IMR-90 (cell line): ENCODE measurements around the gene KCNT1. TPM values are rescaled to one million over a fixed set of nuclear protein-coding genes. Genes with fewer than 3 reads are reported as not detected.

Source experiments
- ATAC-seq: fragments of 200-7000 bp; cut with Tn5 transposase; 2 replicates; pipeline ENCODE4 v1.9.1; 2020; ENCODE audit warnings: low read depth, mild to moderate bottlenecking, moderate library complexity
- BruUV-seq: library from RNA; stranded (reverse); fragments of 400-500 nt; replicated peaks from 2 replicates; lab custom pipeline; 2021; lab: Mats Ljungman, UMichigan
- CTCF ChIA-PET: fragments of 300-600 bp; formaldehyde crosslinking; extraction: SDS; loops from one replicate; lab custom pipeline; 2021; ENCODE audit warnings: antibody characterized with exemption; lab: Yijun Ruan, JAX
- POLR2A ChIA-PET: fragments of 300-600 bp; sonication (Branson Sonifier 250); formaldehyde crosslinking; loops from one replicate; lab custom pipeline; 2022; ENCODE audit warnings: antibody characterized with exemption; ENCODE audit not compliant: unreplicated experiment; lab: Charles Lee
- DNase-seq: peaks from one replicate; pipeline ENCODE4 v3.0.0; 2013
- H2AFZ ChIP-seq: replicated peaks from 2 replicates; pipeline ENCODE3; 2013; ENCODE audit warnings: low read length, mild to moderate bottlenecking; ENCODE audit not compliant: poor library complexity
- H2AK5ac ChIP-seq: 2 replicates; pipeline ENCODE4 v1.6.1; 2013; ENCODE audit warnings: low read depth, low read length, inconsistent platforms
- H2AK9ac ChIP-seq: replicated peaks from 2 replicates; pipeline ENCODE3; 2013; ENCODE audit warnings: mild to moderate bottlenecking, low read depth, low read length, moderate library complexity; ENCODE audit not compliant: poor library complexity
- H2BK120ac ChIP-seq: 2 replicates; pipeline ENCODE4 v1.6.1; 2013; ENCODE audit warnings: low read depth, low read length, inconsistent platforms
- H2BK15ac ChIP-seq: 3 replicates; pipeline ENCODE4 v1.6.1; 2013; ENCODE audit warnings: low read depth, low read length, inconsistent platforms
- H2BK20ac ChIP-seq: 2 replicates; pipeline ENCODE4 v1.6.1; 2013; ENCODE audit warnings: low read depth, mild to moderate bottlenecking, inconsistent platforms, low read length, moderate library complexity
- H2BK5ac ChIP-seq: 2 replicates; pipeline ENCODE4 v1.6.1; 2013; ENCODE audit warnings: mild to moderate bottlenecking, low read depth, low read length, inconsistent platforms; ENCODE audit not compliant: poor library complexity, severe bottlenecking
- H3K14ac ChIP-seq: replicated peaks from 2 replicates; pipeline ENCODE4 v1.6.1; 2013; ENCODE audit warnings: low read depth, low read length, inconsistent platforms
- H3K18ac ChIP-seq: 2 replicates; pipeline ENCODE4 v1.6.1; 2013; ENCODE audit warnings: low read depth, low read length, control low read depth
- H3K23ac ChIP-seq: 2 replicates; pipeline ENCODE4 v1.6.1; 2013; ENCODE audit warnings: low read depth, low read length, inconsistent platforms
- H3K27ac ChIP-seq: 2 replicates; pipeline ENCODE4 v1.5.1; 2013; ENCODE audit warnings: mild to moderate bottlenecking, control low read depth, low read length; ENCODE audit not compliant: insufficient read depth
- H3K27me3 ChIP-seq: 2 replicates; pipeline ENCODE4 v1.6.1; 2013; ENCODE audit warnings: low read length; ENCODE audit not compliant: control insufficient read depth, insufficient read depth
- H3K36me3 ChIP-seq: 2 replicates; pipeline ENCODE4 v1.6.1; 2013; ENCODE audit warnings: low read length, mixed read lengths; ENCODE audit not compliant: control insufficient read depth, insufficient read depth
- H3K4ac ChIP-seq: 2 replicates; pipeline ENCODE4 v1.6.1; 2013; ENCODE audit warnings: low read depth, low read length, inconsistent platforms
- H3K4me1 ChIP-seq: 2 replicates; pipeline ENCODE4 v1.6.1; 2013; ENCODE audit warnings: low read length, mixed read lengths; ENCODE audit not compliant: control insufficient read depth, insufficient read depth
- H3K4me2 ChIP-seq: 2 replicates; pipeline ENCODE4 v1.6.1; 2013; ENCODE audit warnings: low read depth, mild to moderate bottlenecking, control low read depth, low read length, moderate library complexity
- H3K4me3 ChIP-seq: 2 replicates; pipeline ENCODE4 v1.5.1; 2013; ENCODE audit warnings: low read depth, mild to moderate bottlenecking, control low read depth, low read length, moderate library complexity; ENCODE audit not compliant: insufficient read depth
- H3K56ac ChIP-seq: 2 replicates; pipeline ENCODE4 v1.6.1; 2013; ENCODE audit warnings: low read length, inconsistent platforms; ENCODE audit not compliant: insufficient read depth; ENCODE audit errors: extremely low read depth
- H3K79me1 ChIP-seq, 2 experiments: 2 replicates each; pipeline ENCODE4 v1.6.1; 2013; ENCODE audit warnings: low read length in 2 of 2, inconsistent platforms in 1 of 2, low read depth in 1 of 2
- H3K9ac ChIP-seq: 2 replicates; pipeline ENCODE4 v1.6.1; 2013; ENCODE audit warnings: low read depth, low read length, control low read depth
- H3K9me1 ChIP-seq: 2 replicates; pipeline ENCODE4 v1.6.1; 2013; ENCODE audit warnings: low read length, inconsistent platforms; ENCODE audit not compliant: insufficient read depth
- H3K9me3 ChIP-seq: 2 replicates; pipeline ENCODE4 v1.6.1; 2013; ENCODE audit warnings: low read length; ENCODE audit not compliant: control insufficient read depth, insufficient read depth
- H4K20me1 ChIP-seq: 2 replicates; pipeline ENCODE4 v1.6.1; 2013; ENCODE audit warnings: low read length, inconsistent platforms; ENCODE audit not compliant: insufficient read depth
- H4K5ac ChIP-seq: 2 replicates; pipeline ENCODE4 v1.6.1; 2013; ENCODE audit warnings: mild to moderate bottlenecking, low read depth, low read length, control low read depth
- H4K8ac ChIP-seq, 2 experiments: 2 replicates each; pipeline ENCODE4 v1.6.1; 2013; ENCODE audit warnings: low read depth in 2 of 2, low read length in 2 of 2, control low read depth in 1 of 2, inconsistent platforms in 1 of 2
- H4K91ac ChIP-seq: 2 replicates; pipeline ENCODE4 v1.6.1; 2013; ENCODE audit warnings: low read depth, low read length, inconsistent platforms; ENCODE audit not compliant: insufficient read depth
- CHD1 ChIP-seq: IDR thresholded peaks from 2 replicates; pipeline ENCODE4 v1.6.1; 2012; ENCODE audit warnings: low read depth, low read length, improper control_type of control experiment
- POLR2A ChIP-seq: IDR thresholded peaks from 2 replicates; pipeline ENCODE4 v1.6.1; 2012; ENCODE audit warnings: mild to moderate bottlenecking, low read depth, low read length
- WGBS, 2 experiments: methylation state at CpG; one replicate each; pipeline versions ENCODE4 v1.1.5 to v1.1.7; 2013; ENCODE audit warnings: missing lambda C conversion rate in 2 of 2; ENCODE audit not compliant: insufficient read length in 1 of 2; ENCODE audit errors: extremely low coverage in 2 of 2; 5-methylcytosine and 5-hydroxymethylcytosine counted together
- dilution Hi-C: fragments of 300-500 bp; cut with HindIII; formaldehyde crosslinking; loops from one replicate; pipeline ENCODE4 v1.14.3; 2018; ENCODE audit warnings: low sequenced_read_pairs; ENCODE audit not compliant: unreplicated experiment
- in situ Hi-C: fragments of 300-500 bp; cut with MboI; formaldehyde crosslinking; loops from 3 replicates; pipeline ENCODE4 v1.14.3; 2019; ENCODE audit warnings: low sequenced_read_pairs, inconsistent platforms, mixed read lengths
- intact Hi-C: fragments of 100-400 bp; cut with micrococcal nuclease; formaldehyde crosslinking; loops from 2 replicates; pipeline ENCODE4 v1.10.0; 2022
- polyA plus RNA-seq, 3 experiments: library from polyadenylated mRNA; depleted of rRNA; stranded (reverse); fragments of >200 nt; gene quantifications; 2 replicates each; pipeline ENCODE4 v1.2.3, GENCODE V29; 2012; ENCODE audit warnings: low replicate concordance in 1 of 3
- total RNA-seq: library from RNA; depleted of rRNA; stranded (reverse); fragments of >200 nt; gene quantifications from 2 replicates; pipeline ENCODE4 v1.2.3, GENCODE V29; 2012

KCNT1 gene
- total and polyA plus RNA-seq, 2 of the 4 experiments (the other 2 are of a cell fraction): not detected

DNA sequence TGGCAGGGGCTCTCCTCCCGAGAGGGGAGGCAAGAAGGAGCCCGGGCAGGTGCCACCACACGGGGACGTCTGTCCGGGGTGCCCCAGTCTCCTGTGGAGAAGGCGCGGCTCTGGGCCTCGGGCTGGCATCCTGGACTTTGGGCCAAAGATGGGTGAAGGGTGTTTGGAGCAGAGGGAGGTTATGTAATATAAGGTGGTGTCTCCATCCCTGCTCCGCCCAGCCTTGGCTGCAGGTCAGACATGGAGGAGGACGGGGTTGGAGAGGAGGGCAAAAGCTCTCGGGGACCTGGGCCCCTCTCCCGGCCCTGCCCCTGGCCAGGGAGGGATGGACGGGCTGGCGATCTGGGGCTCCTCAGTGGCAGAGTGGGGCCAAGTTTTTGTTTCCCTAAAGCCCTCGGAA is 1.5 kb upstream of the KCNT1 start:
- BruUV-seq: no TSS peak
- CTCF ChIA-PET: no interaction called here
- no peaks in the 10 kb centered on the region for H3K36me3 ChIP-seq
- H3K18ac ChIP-seq: no peak overlapping the region
- H3K9ac ChIP-seq: no peak overlapping the region
- no peak overlapping the region for H2BK5ac ChIP-seq
- H4K91ac ChIP-seq: no peak overlapping the region
- H3K4ac ChIP-seq: no peak overlapping the region
- dilution Hi-C loops (no loop called here), in situ Hi-C loops (loop anchor here (10.0 kb wide), 1 partner anchor 424 kb away; no protein-coding TSS in a partner anchor), intact Hi-C loops (loop anchor here (5.0 kb wide), 1 partner anchor 262 kb away; the partner anchor contains the start of gene UBAC1)
- DNase-seq: no peak
- no peak overlapping the region for H2AK9ac ChIP-seq
- TF ChIP-seq POLR2A (no peak), CHD1 (no peak)
- H3K4me2 ChIP-seq: no peak overlapping the region
- no peak for ATAC-seq
- peaks cover 1% of the 10 kb centered on the region; the same call in 1 of the 2 replicates for H3K4me1 ChIP-seq
- no peak overlapping the region for H2AK5ac ChIP-seq
- H3K79me1 ChIP-seq: no peaks in the 10 kb centered on the region
- no peak overlapping the region for H2BK20ac ChIP-seq
- no peak overlapping the region for H4K8ac ChIP-seq
- H2AFZ ChIP-seq: no peak overlapping the region
- H3K27ac ChIP-seq: no peak overlapping the region
- POLR2A ChIA-PET: no interaction called here
- H3K14ac ChIP-seq: no peak overlapping the region
- H4K20me1 ChIP-seq: no peaks in the 10 kb centered on the region
- no peak overlapping the region for H4K5ac ChIP-seq
- H3K4me3 ChIP-seq: no peak overlapping the region
- H3K23ac ChIP-seq: no peak overlapping the region
- H3K56ac ChIP-seq: no peak overlapping the region
- H2BK120ac ChIP-seq: no peak overlapping the region
- WGBS, 2 experiments: 68% methylated on average over 7 of the region's 15 CpGs; no CpG with 5 or more reads in 1 of the 2 experiments
- H3K9me1 ChIP-seq: no peaks in the 10 kb centered on the region
- peaks cover 15% of the 10 kb centered on the region; the same call in 1 of the 2 replicates for H3K27me3 ChIP-seq
- no peak overlapping the region for H2BK15ac ChIP-seq
- H3K9me3 ChIP-seq: no peaks in the 10 kb centered on the region
